Measurements from ENCODE around the gene SGTA.

- TF ChIP-seq CTCF (IDR thresholded peaks at IDR 0.05; ENCODE audit: low read length) (no peak), EZH2 (optimal IDR thresholded peaks at IDR 0.05; ENCODE audit: low read depth, low read length) (no peak), EZH2phosphoT487 (IDR thresholded peaks at IDR 0.05; ENCODE audit: low read length) (no peak)
Observed at GRCh38 chr19:2724148-2724557, 58.9 kb downstream of the SGTA start.
